ENCODE data around the gene FGFR2. TPM values are rescaled to one million over a fixed set of nuclear protein-coding genes. Genes with fewer than 3 reads are reported as not detected.

The FGFR2 gene
- total RNA-seq, 4 donors from 2014 or later = 22.5 to 58.0 (median 44.4) TPM

- intact Hi-C loops (cut with DNase I) = no loop called here
- Histone ChIP-seq H3K36me3 (no peaks in the 10 kb centered on the region), H3K27me3 (no peaks in the 10 kb centered on the region), H3K9me3 (no peaks in the 10 kb centered on the region), H3K4me1 (peaks cover 13 to 83% (median 47%) of the 10 kb centered on the region in 3 donors), H3K4me3 (peak overlapping the region in 1 of 4 donors; percentile 35), H3K27ac (peak overlapping the region; percentile 61 to 86 (median 73))
- 20 to 26% methylated on average over 15 of the region's 15 CpGs for WGBS, 2 donors
- no peak for TF ChIP-seq POLR2A (IDR thresholded peaks at IDR 0.05)
- TF ChIP-seq CTCF (IDR thresholded peaks at IDR 0.05) = no peak
- DNase-seq = no peak
Measured at GRCh38 chr10:121627876-121628581, 29.8 kb upstream of the FGFR2 start.

GRCh38 chr10:121624836-121625486, 26.7 kb upstream of the FGFR2 start:
- Histone ChIP-seq H3K36me3 (no peaks in the 10 kb centered on the region), H3K4me3 (no peak overlapping the region), H3K4me1 (peaks cover 8 to 60% (median 37%) of the 10 kb centered on the region in 3 donors), H3K27ac (peak overlapping the region; percentile 28 to 70 (median 54)), H3K9me3 (no peaks in the 10 kb centered on the region), H3K27me3 (no peaks in the 10 kb centered on the region)
- DNase-seq = no peak
- intact Hi-C loops (cut with DNase I) = no loop called here
- WGBS, 2 donors = 24 to 37% methylated on average over 11 of the region's 11 CpGs
- TF ChIP-seq POLR2A (IDR thresholded peaks at IDR 0.05) = no peak
- TF ChIP-seq CTCF (IDR thresholded peaks at IDR 0.05) = no peak

- Histone ChIP-seq H3K27ac (no peak overlapping the region), H3K4me1 (peaks cover 0 to 2% (median 0%) of the 10 kb centered on the region in 3 donors), H3K27me3 (no peaks in the 10 kb centered on the region), H3K36me3 (no peaks in the 10 kb centered on the region), H3K9me3 (peaks cover 0 to 15% (median 9%) of the 10 kb centered on the region in 3 donors), H3K4me3 (no peak overlapping the region)
- no peak for TF ChIP-seq POLR2A (IDR thresholded peaks at IDR 0.05)
- no peak for TF ChIP-seq CTCF (IDR thresholded peaks at IDR 0.05)
- no peak for DNase-seq
- WGBS, 2 donors = 58 to 67% methylated on average over 2 of the region's 2 CpGs
- intact Hi-C loops (cut with DNase I) = loop anchor here (10.0 kb wide), 1 partner anchor 116 kb away; no protein-coding TSS in a partner anchor
Measured at GRCh38 chr10:121618906-121619305, 20.7 kb upstream of the FGFR2 start.

DNA sequence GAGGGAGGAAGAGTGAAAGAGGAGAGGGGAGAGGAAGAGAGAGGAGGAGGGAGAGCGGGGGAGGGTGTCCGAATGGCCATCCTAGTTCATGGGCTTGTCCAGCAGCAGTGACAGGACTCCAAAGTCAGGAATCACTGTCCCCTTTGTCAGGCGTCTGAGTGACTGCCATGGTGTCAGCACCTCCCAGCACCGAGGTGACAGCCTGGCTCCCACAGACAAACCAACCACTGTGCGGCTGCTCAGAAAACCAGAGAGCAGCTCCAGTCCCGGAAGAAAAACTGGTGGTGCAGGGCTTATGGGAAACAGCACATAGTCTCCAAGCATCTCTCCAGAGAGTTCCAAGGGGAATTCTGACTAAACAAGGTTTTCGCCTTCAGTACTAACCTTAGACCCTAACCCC, 18.9 kb upstream of the FGFR2 start:
- peaks cover 0 to 15% (median 9%) of the 10 kb centered on the region in 3 donors for H3K9me3 ChIP-seq
- H3K4me1 ChIP-seq = no peaks in the 10 kb centered on the region
- H3K36me3 ChIP-seq = no peaks in the 10 kb centered on the region
- WGBS, 2 donors = 85 to 86% methylated on average over 6 to 7 of the region's 7 CpGs
- TF ChIP-seq POLR2A (IDR thresholded peaks at IDR 0.05) (no peak), CTCF (IDR thresholded peaks at IDR 0.05) (no peak)
- H3K27me3 ChIP-seq = no peaks in the 10 kb centered on the region
- H3K27ac ChIP-seq = no peak overlapping the region
- H3K4me3 ChIP-seq = no peak overlapping the region
- DNase-seq = no peak
- intact Hi-C loops (cut with DNase I) = loop anchor here (10.0 kb wide), 1 partner anchor 118 kb away; no protein-coding TSS in a partner anchor

GRCh38 chr10:121616291-121616690, 18.0 kb upstream of the FGFR2 start:
- WGBS, 2 donors = 74 to 81% methylated on average over 5 to 8 of the region's 11 CpGs
- H3K4me1 ChIP-seq = peaks cover 0 to 6% (median 0%) of the 10 kb centered on the region in 3 donors
- H3K27ac ChIP-seq = no peak overlapping the region
- TF ChIP-seq POLR2A (IDR thresholded peaks at IDR 0.05) = no peak
- peaks cover 0 to 15% (median 9%) of the 10 kb centered on the region in 3 donors for H3K9me3 ChIP-seq
- no peak for DNase-seq
- intact Hi-C loops (cut with DNase I) = loop anchor here (10.0 kb wide), 1 partner anchor 119 kb away; no protein-coding TSS in a partner anchor
- H3K4me3 ChIP-seq = no peak overlapping the region
- no peaks in the 10 kb centered on the region for H3K27me3 ChIP-seq
- no peaks in the 10 kb centered on the region for H3K36me3 ChIP-seq
